ENCODE data around the gene ASH1L. TPM values are rescaled to one million over a fixed set of nuclear protein-coding genes. Genes with fewer than 3 reads are reported as not detected.

Gene ASH1L
- total and polyA plus RNA-seq, 9 of the 15 experiments (the other 6 are each of a cell fraction or from before 2014, with no cell fraction given): 2.0 to 23.3 (median 14.6) TPM

- TF ChIP-seq E2F6 (IDR thresholded peaks at IDR 0.05; ENCODE audit: borderline replicate concordance in 1 of 2, extremely low read depth in 1 of 2, insufficient read depth in 1 of 2, insufficient read length in 1 of 2, low read depth in 1 of 2, low read length in 1 of 2, poor library complexity in 1 of 2, severe bottlenecking in 1 of 2) (peak in 1 of 2 experiments; percentile 75), PRMT5 (CRISPR knock-in tag; IDR thresholded peaks at IDR 0.05) (0 out of 2 replicates have a peak, but pooled peaks have one; percentile 40), MCM2 (IDR thresholded peaks at IDR 0.05; ENCODE audit: low read depth) (no peak), STAT5A (IDR thresholded peaks at IDR 0.05; ENCODE audit: borderline replicate concordance, low read length) (no peak), FOXA1 (IDR thresholded peaks at IDR 0.05; ENCODE audit: borderline replicate concordance) (no peak), TFAP4 (CRISPR knock-in tag; IDR thresholded peaks at IDR 0.05; ENCODE audit: borderline replicate concordance) (no peak; the same call in 1 of the 2 replicates), ARID2 (IDR thresholded peaks at IDR 0.05) (no peak), ZNF23 (CRISPR knock-in tag; IDR thresholded peaks at IDR 0.05) (no peak), ZBTB7A (IDR thresholded peaks at IDR 0.05; ENCODE audit: borderline replicate concordance, control insufficient read depth, low read depth, low read length) (peak; percentile 7; the same call in 1 of the 2 replicates), ZNF175 (CRISPR knock-in tag; IDR thresholded peaks at IDR 0.05; ENCODE audit: low read depth) (no peak), ZNF507 (tag; conservative IDR thresholded peaks at IDR 0.05) (no peak), USF1 (CRISPR knock-in tag; IDR thresholded peaks at IDR 0.05) (peak; percentile 99), ZBTB2 (IDR thresholded peaks at IDR 0.05) (peak; percentile 12; the same call in 1 of the 2 replicates), MAZ (CRISPR knock-in tag; conservative IDR thresholded peaks at IDR 0.05 in 1 of 2, IDR thresholded peaks at IDR 0.05 in 1 of 2) (peak; percentile 66 to 85), DNMT1 (IDR thresholded peaks at IDR 0.05) (no peak), ATF4 (CRISPR knock-in tag; IDR thresholded peaks at IDR 0.05) (no peak), MAFF (IDR thresholded peaks at IDR 0.05; ENCODE audit: low read length) (no peak), ZNF512 (tag; IDR thresholded peaks at IDR 0.05) (no peak), TEAD1 (CRISPR knock-in tag; IDR thresholded peaks at IDR 0.05) (peak in 1 of 2 experiments; percentile 68; a peak in 1 of 4 replicates), KAT2B (IDR thresholded peaks at IDR 0.05; ENCODE audit: low read depth, low read length) (no peak)
Measured at GRCh38 chr1:155324037-155324716, 238.4 kb downstream of the ASH1L start (continued).
